Thyroid gland (tissue), 4 donors: ENCODE measurements around the gene CDK5RAP2.

Experiments used
- POLR2A ChIP-seq, 2 donors: fragments of 450-650 bp; IDR thresholded peaks; one replicate each; pipeline ENCODE4 v1.6.1; 2017; ENCODE audit warnings: antibody characterized with exemption in 2 of 2, mild to moderate bottlenecking in 2 of 2, moderate library complexity in 1 of 2
- TF ChIP-seq, protein P1 (sequence below), 6 experiments: fragments of 200-600 bp in 3 of 6; fragments of 450-650 bp in 3 of 6; sonication (generic) in 3 of 6; IDR thresholded peaks; one replicate each; pipeline ENCODE4 v1.5.1; 2016 to 2019; ENCODE audit warnings: antibody characterized with exemption in 6 of 6, mild to moderate bottlenecking in 2 of 6, inconsistent platforms in 1 of 6, moderate library complexity in 1 of 6

DNA sequence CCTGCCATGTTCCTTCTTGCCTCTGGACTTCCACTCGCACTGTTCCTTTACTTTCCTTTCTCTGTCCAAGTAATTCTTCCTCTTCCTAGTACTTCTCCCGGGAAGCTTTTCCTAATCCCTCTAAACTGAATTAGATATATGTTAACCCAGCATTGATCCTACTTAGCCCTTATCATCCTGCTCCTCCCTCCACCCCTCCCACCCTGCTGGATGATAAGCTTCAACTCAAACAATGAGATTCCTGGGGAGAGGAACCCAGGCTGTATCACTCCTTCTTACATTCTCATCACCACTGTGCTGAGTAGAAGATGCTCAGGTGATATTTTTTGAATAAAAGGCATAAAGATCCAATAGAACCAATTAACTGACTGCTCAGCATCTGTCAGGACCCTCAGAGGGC is 45.7 kb downstream of the CDK5RAP2 start:
- TF ChIP-seq, protein P1, sequence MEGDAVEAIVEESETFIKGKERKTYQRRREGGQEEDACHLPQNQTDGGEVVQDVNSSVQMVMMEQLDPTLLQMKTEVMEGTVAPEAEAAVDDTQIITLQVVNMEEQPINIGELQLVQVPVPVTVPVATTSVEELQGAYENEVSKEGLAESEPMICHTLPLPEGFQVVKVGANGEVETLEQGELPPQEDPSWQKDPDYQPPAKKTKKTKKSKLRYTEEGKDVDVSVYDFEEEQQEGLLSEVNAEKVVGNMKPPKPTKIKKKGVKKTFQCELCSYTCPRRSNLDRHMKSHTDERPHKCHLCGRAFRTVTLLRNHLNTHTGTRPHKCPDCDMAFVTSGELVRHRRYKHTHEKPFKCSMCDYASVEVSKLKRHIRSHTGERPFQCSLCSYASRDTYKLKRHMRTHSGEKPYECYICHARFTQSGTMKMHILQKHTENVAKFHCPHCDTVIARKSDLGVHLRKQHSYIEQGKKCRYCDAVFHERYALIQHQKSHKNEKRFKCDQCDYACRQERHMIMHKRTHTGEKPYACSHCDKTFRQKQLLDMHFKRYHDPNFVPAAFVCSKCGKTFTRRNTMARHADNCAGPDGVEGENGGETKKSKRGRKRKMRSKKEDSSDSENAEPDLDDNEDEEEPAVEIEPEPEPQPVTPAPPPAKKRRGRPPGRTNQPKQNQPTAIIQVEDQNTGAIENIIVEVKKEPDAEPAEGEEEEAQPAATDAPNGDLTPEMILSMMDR (IDR thresholded peaks at IDR 0.05), result no peak
- no peak for TF ChIP-seq POLR2A (IDR thresholded peaks at IDR 0.05)
